Mucosa of descending colon (tissue), 3 donors: Measurements from ENCODE around the gene LRRC39. TPM values are rescaled to one million over a fixed set of nuclear protein-coding genes. Genes with fewer than 3 reads are reported as not detected.

Experiments used
- ATAC-seq: fragments of 200-7000 bp; cut with Tn5 transposase; one replicate; pipeline ENCODE4 v1.9.1; 2020; ENCODE audit warnings: mild to moderate bottlenecking, moderate library complexity
- DNase-seq, 3 donors: peaks; one replicate each; pipeline ENCODE4 v3.0.0-alpha.2; 2020
- H3K36me3 ChIP-seq: fragments of 200-600 bp; one replicate; pipeline ENCODE4 v1.8.0; 2021; ENCODE audit warnings: low read depth, mild to moderate bottlenecking
- H3K4me1 ChIP-seq: fragments of 200-600 bp; one replicate; pipeline ENCODE4 v1.8.0; 2021; ENCODE audit warnings: low read depth, mild to moderate bottlenecking
- H3K4me3 ChIP-seq: fragments of 200-600 bp; one replicate; pipeline ENCODE4 v1.8.0; 2021; ENCODE audit warnings: mild to moderate bottlenecking
- H3K9me3 ChIP-seq: fragments of 200-600 bp; one replicate; pipeline ENCODE4 v1.8.0; 2021; ENCODE audit warnings: mild to moderate bottlenecking
- CTCF ChIP-seq: fragments of 200-600 bp; IDR thresholded peaks from one replicate; pipeline ENCODE4 v1.8.0; 2022; ENCODE audit warnings: antibody characterized with exemption, mild to moderate bottlenecking
- intact Hi-C, 2 donors: fragments of 100-400 bp; cut with DNase I in 1 of 2; cut with micrococcal nuclease in 1 of 2; formaldehyde crosslinking; loops; one replicate each; pipeline versions ENCODE4 v1.11.0 to v1.11.1; 2022; cut with DNase I, micrococcal nuclease
- total RNA-seq, 3 donors: library from RNA; stranded (reverse); fragmentation: NEBNext Ultra II Directional in 2 of 3; extraction: Animal tissue kit (Norgen Biotek cat#: 25700) in 2 of 3; gene quantifications; one replicate each; pipeline versions ENCODE4 v1.2.1 to v1.2.4, GENCODE V29; 2021 to 2023
- donor health status: DM: no; HTN: no; CAD: no; lungs with moderate emphysema.
- donor health status: DM: no; HTN: no; CAD: no.
- donor health status: DM: no; HTN: yes; CAD: no.

Gene LRRC39
- total RNA-seq, 3 donors from 2014 or later: 0.34 to 0.82 (median 0.49) TPM

- DNase-seq: peak; percentile 95 to 98 (median 97)
- peaks cover 19% of the 10 kb centered on the region for H3K4me1 ChIP-seq
- peak; percentile 100 for ATAC-seq
- no peak for TF ChIP-seq CTCF
- intact Hi-C loops: no loop called here
- peak within 1 kb of the TSS; percentile 62 for H3K4me3 ChIP-seq
- no peaks in the 10 kb centered on the region for H3K36me3 ChIP-seq
- H3K9me3 ChIP-seq: no peaks in the 10 kb centered on the region
Observed at GRCh38 chr1:100132566-100133477, 45.2 kb downstream of the LRRC39 start, which contains the start of the genes SASS6 and TRMT13. SASS6 (minus strand) TSS chr1:100132930; CDS start chr1:100132814, 116 bp downstream. TRMT13 (plus strand) TSS chr1:100133163; CDS start chr1:100133169, 6 bp downstream.

- no peak for TF ChIP-seq CTCF
- DNase-seq (no peak), ATAC-seq (no peak)
- intact Hi-C loops: no loop called here
- H3K9me3 ChIP-seq: no peaks in the 10 kb centered on the region
- peaks cover 19% of the 10 kb centered on the region for H3K4me1 ChIP-seq
- H3K36me3 ChIP-seq: no peaks in the 10 kb centered on the region
- H3K4me3 ChIP-seq: no peak overlapping the region
Observed at GRCh38 chr1:100131623-100132022, 46.4 kb downstream of the LRRC39 start.

GRCh38 chr1:100130552-100131077 is 47.4 kb downstream of the LRRC39 start:
- TF ChIP-seq CTCF: no peak
- H3K36me3 ChIP-seq: no peaks in the 10 kb centered on the region
- H3K4me3 ChIP-seq: no peak overlapping the region
- H3K9me3 ChIP-seq: no peaks in the 10 kb centered on the region
- H3K4me1 ChIP-seq: peaks cover 19% of the 10 kb centered on the region
- ATAC-seq (no peak), DNase-seq (no peak)
- intact Hi-C loops: no loop called here

- intact Hi-C loops: no loop called here
- no peak for TF ChIP-seq CTCF
Observed at GRCh38 chr1:100127226-100127625, 50.8 kb downstream of the LRRC39 start.

GRCh38 chr1:100122177-100122576 is 55.9 kb downstream of the LRRC39 start:
- Histone ChIP-seq H3K36me3 (no peaks in the 10 kb centered on the region), H3K4me1 (no peaks in the 10 kb centered on the region), H3K9me3 (no peaks in the 10 kb centered on the region), H3K4me3 (no peak overlapping the region)
- intact Hi-C loops: no loop called here
- no peak for TF ChIP-seq CTCF
- DNase-seq (no peak), ATAC-seq (no peak)

More at GRCh38 chr1:100127226-100127625, 50.8 kb downstream of the LRRC39 start:
- peaks cover 9% of the 10 kb centered on the region for H3K4me1 ChIP-seq
- ATAC-seq (no peak), DNase-seq (no peak)
- no peaks in the 10 kb centered on the region for H3K36me3 ChIP-seq
- no peaks in the 10 kb centered on the region for H3K9me3 ChIP-seq
- H3K4me3 ChIP-seq: no peak overlapping the region
